ENCODE measurements around the gene PIP5KL1.

- TF ChIP-seq CTCF (conservative IDR thresholded peaks at IDR 0.05; ENCODE audit: low read depth, low read length) (peak; percentile 37), MAFK (IDR thresholded peaks at IDR 0.05; ENCODE audit: low read depth, low read length) (no peak), POLR2A (IDR thresholded peaks at IDR 0.05; ENCODE audit: low read depth, low read length) (no peak), CEBPB (IDR thresholded peaks at IDR 0.05; ENCODE audit: low read depth, low read length) (no peak), SMC3 (IDR thresholded peaks at IDR 0.05; ENCODE audit: low read depth, low read length) (no peak; the same call in 1 of the 2 replicates), RAD21 (IDR thresholded peaks at IDR 0.05; ENCODE audit: low read length) (peak; percentile 47), MAZ (IDR thresholded peaks at IDR 0.05; ENCODE audit: borderline replicate concordance, low read depth, low read length) (no peak), FOS (IDR thresholded peaks at IDR 0.05; ENCODE audit: low read depth, low read length) (no peak), NFE2L2 (IDR thresholded peaks at IDR 0.05; ENCODE audit: low read depth, low read length) (no peak), RFX5 (IDR thresholded peaks at IDR 0.05; ENCODE audit: low read depth, low read length) (no peak), MXI1 (IDR thresholded peaks at IDR 0.05; ENCODE audit: borderline replicate concordance, low read depth, low read length) (no peak), USF2 (IDR thresholded peaks at IDR 0.05; ENCODE audit: low read depth, low read length) (no peak), BHLHE40 (IDR thresholded peaks at IDR 0.05; ENCODE audit: low read depth, low read length) (no peak)
Measured at GRCh38 chr9:127910613-127911205, 19.9 kb downstream of the PIP5KL1 start.

Data from IMR-90 (cell line).